Naive thymus-derived CD8-positive, alpha-beta T cell (primary cell): ENCODE data around the gene FAM32A. TPM values are rescaled to one million over a fixed set of nuclear protein-coding genes. Genes with fewer than 3 reads are reported as not detected.

ENCODE experiments used
- ATAC-seq, 2 donors: fragments of 150-1000 bp; cut with Tn5 transposase in 1 of 2; sonication (Bioruptor Pico), chemical (Tn5 transposase) in 1 of 2; 1 replicate in 1 of 2; 2 replicates in 1 of 2; pipeline ENCODE4 v1.10.0; 2021; ENCODE audit warnings: mild to moderate bottlenecking in 2 of 2, moderate library complexity in 2 of 2
- POLR2A ChIA-PET: fragments of 350-600 bp; sonication (Branson Sonifier 250); formaldehyde crosslinking; loops from one replicate; lab custom pipeline; 2021; ENCODE audit warnings: antibody characterized with exemption; lab: Charles Lee
- DNase-seq, 10 donors: peaks; one replicate each; pipeline versions ENCODE4 v3.0.0 to v3.0.0-alpha.2; 2020 to 2022
- H3K27ac Mint-ChIP-seq, 10 donors: one replicate each; pipeline ENCODE4 v1.8.0; 2020 to 2022; ENCODE audit warnings: mild to moderate bottlenecking in 10 of 10, mixed read lengths in 10 of 10, moderate library complexity in 4 of 10, inconsistent platforms in 1 of 10
- H3K27me3 Mint-ChIP-seq, 5 donors: one replicate each; pipeline ENCODE4 v1.8.0; 2021 to 2022; ENCODE audit warnings: mixed read lengths in 5 of 5
- H3K36me3 Mint-ChIP-seq, 3 donors: one replicate each; pipeline ENCODE4 v1.8.0; 2020 to 2022; ENCODE audit warnings: mixed read lengths in 3 of 3, mild to moderate bottlenecking in 2 of 3, inconsistent platforms in 1 of 3
- H3K4me1 Mint-ChIP-seq, 4 donors: one replicate each; pipeline ENCODE4 v1.8.0; 2021 to 2022; ENCODE audit warnings: mixed read lengths in 4 of 4
- H3K4me3 Mint-ChIP-seq, 10 donors: one replicate each; pipeline ENCODE4 v1.8.0; 2020 to 2022; ENCODE audit warnings: mild to moderate bottlenecking in 10 of 10, mixed read lengths in 10 of 10, moderate library complexity in 6 of 10, inconsistent platforms in 1 of 10
- H3K9me3 Mint-ChIP-seq, 9 donors: one replicate each; pipeline ENCODE4 v1.8.0; 2020 to 2022; ENCODE audit warnings: mixed read lengths in 9 of 9, mild to moderate bottlenecking in 3 of 9, inconsistent platforms in 1 of 9, moderate library complexity in 1 of 9
- polyA plus RNA-seq, 3 donors: library from polyadenylated mRNA; unstranded; fragments of 300-500 nt; fragmentation: Illumina TruSeq; gene quantifications; one replicate each; pipeline ENCODE4 v1.2.3, GENCODE V29; 2021
- total RNA-seq, 8 experiments: library from RNA in 2 of 8; stranded (reverse) in 2 of 8; gene quantifications; one replicate each; pipeline ENCODE4 v1.2.3 and lab custom pipeline; 2021 to 2026

The FAM32A gene
- total and polyA plus RNA-seq, 5 experiments from 2014 or later: 70.3 to 205 (median 150) TPM

DNA sequence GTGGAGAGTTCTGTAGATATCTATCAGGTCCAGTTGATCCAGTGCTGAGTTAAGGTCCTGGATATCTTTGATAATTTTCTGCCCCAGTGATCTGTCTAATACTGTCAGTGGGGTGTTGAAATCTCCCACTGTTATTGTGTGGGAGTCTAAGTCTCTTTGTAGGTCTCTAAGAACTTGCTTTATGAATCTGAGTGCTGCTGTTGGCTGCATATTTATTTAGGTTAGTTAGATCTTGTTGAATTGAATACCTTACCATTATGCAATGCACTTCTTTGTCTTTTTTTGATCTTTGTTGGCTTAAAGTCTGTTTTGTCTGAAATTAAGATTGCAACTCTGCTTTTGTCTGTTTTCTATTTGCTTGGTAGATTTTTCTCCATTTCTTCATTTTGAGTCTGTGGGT is 27.9 kb downstream of the FAM32A start:
- peaks cover 0 to 2% (median 0%) of the 10 kb centered on the region in 9 donors for H3K9me3 Mint-ChIP-seq
- H3K36me3 Mint-ChIP-seq: peaks cover 5 to 69% (median 44%) of the 10 kb centered on the region in 3 donors
- POLR2A ChIA-PET: interaction anchor here (1.1 kb wide), 1 partner anchor 35 kb away, joined by 3 read pairs; no protein-coding TSS in a partner anchor
- H3K4me1 Mint-ChIP-seq: peaks cover 47 to 97% (median 89%) of the 10 kb centered on the region in 4 donors
- no peaks in the 10 kb centered on the region for H3K27me3 Mint-ChIP-seq
- H3K4me3 Mint-ChIP-seq: peak overlapping the region; percentile 61 to 88 (median 72)
- no peak for ATAC-seq
- H3K27ac Mint-ChIP-seq: peak overlapping the region; percentile 82 to 94 (median 92)
- no peak for DNase-seq

- POLR2A ChIA-PET: interaction anchor here (0.8 to 5.6 kb wide), 15 partner anchors 9 to 165 kb away, joined by 3 to 51 read pairs (median 9); partner anchors contain the start of genes AP1M1, FAM32A and KLF2
- Mint-ChIP-seq H3K36me3 (peaks cover 24 to 66% (median 54%) of the 10 kb centered on the region in 3 donors), H3K27me3 (no peaks in the 10 kb centered on the region), H3K27ac (peak overlapping the region; percentile 93 to 98 (median 96)), H3K4me1 (peaks cover 41 to 72% (median 68%) of the 10 kb centered on the region in 4 donors), H3K4me3 (peak overlapping the region; percentile 63 to 85 (median 82)), H3K9me3 (peaks cover 0 to 35% (median 11%) of the 10 kb centered on the region in 9 donors)
- DNase-seq (peak in 9 of 10 donors; percentile 26 to 76 (median 57)), ATAC-seq (peak; percentile 72 to 81)
Observed at GRCh38 chr19:16216744-16217670, 31.8 kb downstream of the FAM32A start.

DNA sequence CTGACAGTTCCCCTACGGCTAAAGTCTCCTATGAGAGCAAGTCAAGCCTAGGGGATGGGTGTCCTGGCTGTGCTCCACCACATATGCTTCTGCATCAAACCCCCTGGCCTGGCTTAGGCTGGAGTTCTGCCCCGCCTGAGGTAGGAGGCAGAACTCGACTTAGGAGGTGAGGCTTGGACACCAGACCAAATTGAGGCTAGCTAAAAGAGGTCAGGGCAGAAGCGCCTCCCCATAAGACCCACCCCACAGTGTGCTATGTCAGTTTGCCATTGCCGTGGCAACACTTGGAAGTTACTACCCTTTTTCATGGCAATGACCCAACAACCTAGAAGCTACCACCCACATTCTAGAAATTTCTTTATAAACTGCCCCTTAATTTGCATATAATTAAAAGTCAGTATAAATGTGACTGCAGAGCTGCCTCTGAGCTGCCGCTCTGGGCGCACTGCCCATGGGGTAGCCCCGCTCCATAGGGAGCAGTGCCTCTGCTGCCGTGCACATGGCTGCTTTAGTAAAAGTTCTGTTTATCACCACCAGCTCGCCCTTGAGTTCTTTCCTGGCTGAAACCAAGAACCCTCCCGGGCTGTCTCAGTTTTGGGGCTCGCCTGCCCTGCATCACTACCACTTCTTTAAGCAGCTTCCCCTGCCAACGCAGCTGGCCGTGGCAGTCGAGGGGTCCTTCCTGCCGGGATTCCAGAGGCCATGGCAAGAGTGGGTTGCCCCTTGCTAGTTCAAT is 32.7 kb downstream of the FAM32A start:
- peak overlapping the region; percentile 16 to 85 (median 76) for H3K4me3 Mint-ChIP-seq
- H3K9me3 Mint-ChIP-seq: peaks cover 0 to 44% (median 11%) of the 10 kb centered on the region in 9 donors
- H3K27me3 Mint-ChIP-seq: no peaks in the 10 kb centered on the region
- peak overlapping the region; percentile 82 to 98 (median 96) for H3K27ac Mint-ChIP-seq
- POLR2A ChIA-PET: interaction anchor here (0.6 to 5.6 kb wide), 16 partner anchors 10 to 164 kb away, joined by 3 to 51 read pairs (median 8); partner anchors contain the start of genes AP1M1, FAM32A and KLF2
- peaks cover 24 to 64% (median 52%) of the 10 kb centered on the region in 3 donors for H3K36me3 Mint-ChIP-seq
- H3K4me1 Mint-ChIP-seq: peaks cover 32 to 63% (median 59%) of the 10 kb centered on the region in 4 donors
- DNase-seq: peak in 3 of 10 donors; percentile 22 to 38 (median 37)
- ATAC-seq: peak; percentile 19 to 25

- ATAC-seq (peak; percentile 9), DNase-seq (peak in 3 of 10 donors; percentile 25 to 53 (median 50))
- Mint-ChIP-seq H3K27me3 (no peaks in the 10 kb centered on the region), H3K4me3 (peak overlapping the region in 9 of 10 donors; percentile 48 to 82 (median 74)), H3K36me3 (peaks cover 24 to 72% (median 58%) of the 10 kb centered on the region in 3 donors), H3K4me1 (peaks cover 28 to 54% (median 50%) of the 10 kb centered on the region in 4 donors), H3K27ac (peak overlapping the region; percentile 82 to 98 (median 96)), H3K9me3 (peaks cover 0 to 50% (median 11%) of the 10 kb centered on the region in 9 donors)
- POLR2A ChIA-PET: interaction anchor here (0.6 to 5.6 kb wide), 13 partner anchors 10 to 179 kb away, joined by 3 to 51 read pairs (median 12); partner anchors contain the start of genes AP1M1, FAM32A and KLF2
Observed at GRCh38 chr19:16218851-16219250, 33.6 kb downstream of the FAM32A start.

DNA sequence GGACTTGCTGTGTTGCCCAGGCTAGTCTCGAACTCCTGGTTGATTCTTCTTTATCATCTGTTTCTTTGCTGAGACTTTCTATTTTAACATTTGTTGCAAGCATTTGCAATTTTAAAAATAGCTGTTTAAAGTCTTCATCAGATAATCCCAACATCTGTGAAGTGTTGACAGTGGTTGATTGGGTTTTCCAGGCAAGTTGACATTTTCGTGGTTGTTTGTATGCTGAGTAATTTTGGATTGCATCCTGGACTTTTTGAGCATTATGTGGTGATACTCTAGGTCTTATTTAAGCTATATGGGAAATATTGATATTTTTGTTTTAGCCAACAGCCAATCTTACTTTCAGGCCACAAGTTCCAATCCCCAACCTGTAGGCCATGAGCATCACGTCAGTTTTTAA is 37.6 kb downstream of the FAM32A start:
- H3K4me3 Mint-ChIP-seq: no peak overlapping the region
- ATAC-seq: no peak
- POLR2A ChIA-PET: interaction anchor here (6.6 kb wide), 1 partner anchor 15 kb away, joined by 36 read pairs; no protein-coding TSS in a partner anchor
- H3K27ac Mint-ChIP-seq: peak overlapping the region in 4 of 10 donors; percentile 19 to 49 (median 28)
- no peak for DNase-seq
- H3K4me1 Mint-ChIP-seq: peaks cover 12 to 24% (median 16%) of the 10 kb centered on the region in 4 donors
- peaks cover 18 to 66% (median 54%) of the 10 kb centered on the region in 3 donors for H3K36me3 Mint-ChIP-seq
- peaks cover 0 to 54% (median 11%) of the 10 kb centered on the region in 9 donors for H3K9me3 Mint-ChIP-seq
- H3K27me3 Mint-ChIP-seq: no peaks in the 10 kb centered on the region

DNA sequence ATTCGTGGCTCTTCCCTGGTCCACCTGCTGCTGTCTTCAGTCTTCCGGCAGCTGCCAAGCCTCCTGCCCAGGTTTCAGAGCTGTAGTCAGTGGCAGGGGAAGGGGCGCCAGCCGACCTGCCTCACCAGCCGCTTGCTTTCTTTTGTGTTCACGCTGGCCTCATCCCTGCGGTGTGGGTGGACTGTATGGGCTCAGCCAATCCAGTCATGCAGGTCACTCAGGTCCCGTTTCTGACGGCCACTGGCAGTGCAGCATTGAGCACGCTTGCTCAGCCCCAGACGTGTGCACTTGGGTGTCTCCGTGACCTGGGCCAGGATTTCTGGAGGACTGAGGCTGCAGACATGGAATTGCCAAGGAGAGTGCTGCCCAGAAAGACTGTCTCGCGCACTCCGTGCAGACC is 38.5 kb downstream of the FAM32A start:
- peaks cover 5 to 15% (median 7%) of the 10 kb centered on the region in 4 donors for H3K4me1 Mint-ChIP-seq
- H3K27ac Mint-ChIP-seq: peak overlapping the region in 1 of 10 donors; percentile 49
- ATAC-seq (no peak), DNase-seq (no peak)
- no peaks in the 10 kb centered on the region for H3K27me3 Mint-ChIP-seq
- H3K4me3 Mint-ChIP-seq: no peak overlapping the region
- POLR2A ChIA-PET: interaction anchor here (0.6 to 6.6 kb wide), 3 partner anchors 9 to 45 kb away, joined by 3 to 36 read pairs (median 3); no protein-coding TSS in a partner anchor
- H3K9me3 Mint-ChIP-seq: peaks cover 0 to 49% (median 11%) of the 10 kb centered on the region in 9 donors
- peaks cover 18 to 67% (median 53%) of the 10 kb centered on the region in 3 donors for H3K36me3 Mint-ChIP-seq

GRCh38 chr19:16224293-16225045 is 39.3 kb downstream of the FAM32A start:
- Mint-ChIP-seq H3K9me3 (peaks cover 0 to 43% (median 11%) of the 10 kb centered on the region in 9 donors), H3K27ac (peak overlapping the region in 2 of 10 donors; percentile 65 to 71), H3K4me3 (no peak overlapping the region), H3K27me3 (no peaks in the 10 kb centered on the region), H3K36me3 (peaks cover 14 to 69% (median 50%) of the 10 kb centered on the region in 3 donors), H3K4me1 (peaks cover 2 to 10% (median 4%) of the 10 kb centered on the region in 4 donors)
- no peak for ATAC-seq
- DNase-seq: no peak
- POLR2A ChIA-PET: interaction anchor here (0.6 to 6.6 kb wide), 4 partner anchors 10 to 100 kb away, joined by 3 to 36 read pairs (median 3); partner anchors contain the start of gene KLF2

DNA sequence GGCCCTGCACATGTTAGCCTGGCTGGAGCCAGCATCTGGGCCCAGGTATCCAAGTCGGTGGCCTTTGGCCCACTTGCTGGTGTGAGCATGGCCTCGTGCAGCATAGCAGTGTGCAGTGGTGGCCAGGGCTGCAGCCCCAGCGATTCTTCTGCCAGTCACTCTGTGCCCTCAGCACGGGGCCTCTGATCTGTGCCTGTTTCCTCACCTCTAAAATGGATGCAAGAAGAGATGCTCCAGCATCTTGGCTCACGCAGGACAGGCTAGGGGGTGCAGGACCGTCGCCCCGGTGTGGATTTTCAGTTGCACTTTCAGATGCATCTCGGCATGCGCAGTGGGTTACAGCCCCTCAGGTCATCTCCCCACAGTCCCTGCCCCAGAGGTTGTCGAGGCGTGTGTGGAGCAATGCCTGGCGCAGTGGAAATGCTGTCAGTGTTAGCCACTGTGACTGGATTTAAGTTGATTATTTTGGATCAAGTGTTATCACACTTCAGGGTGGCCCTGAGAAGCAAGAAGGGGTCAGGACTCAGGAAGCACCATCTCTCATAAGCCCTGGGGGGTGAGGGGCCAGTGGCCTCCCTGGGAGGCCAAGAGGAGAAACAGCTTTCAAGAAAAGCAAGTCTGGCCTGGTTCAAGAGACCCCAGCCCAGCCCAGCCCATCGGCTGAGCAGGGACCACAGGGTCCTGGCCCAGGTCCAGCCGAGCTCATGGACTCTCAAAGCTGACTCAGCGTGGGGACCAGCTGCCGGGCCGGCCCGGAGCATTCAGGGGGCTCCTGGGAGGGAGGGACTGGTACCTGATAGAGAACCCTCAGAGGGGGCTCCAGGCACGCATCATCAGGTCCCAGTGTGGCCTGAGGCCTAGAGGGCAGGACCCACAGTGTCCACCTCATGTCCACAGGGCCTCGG is 40.3 kb downstream of the FAM32A start:
- Mint-ChIP-seq H3K4me3 (no peak overlapping the region), H3K4me1 (peaks cover 0 to 8% (median 5%) of the 10 kb centered on the region in 4 donors), H3K27ac (peak overlapping the region in 4 of 10 donors; percentile 7 to 40 (median 31)), H3K27me3 (no peaks in the 10 kb centered on the region), H3K36me3 (peaks cover 14 to 69% (median 46%) of the 10 kb centered on the region in 3 donors), H3K9me3 (peaks cover 0 to 34% (median 7%) of the 10 kb centered on the region in 9 donors)
- ATAC-seq: no peak
- no peak for DNase-seq
- POLR2A ChIA-PET: interaction anchor here (0.6 to 6.6 kb wide), 2 partner anchors 12 to 16 kb away, joined by 3 to 36 read pairs; no protein-coding TSS in a partner anchor

DNA sequence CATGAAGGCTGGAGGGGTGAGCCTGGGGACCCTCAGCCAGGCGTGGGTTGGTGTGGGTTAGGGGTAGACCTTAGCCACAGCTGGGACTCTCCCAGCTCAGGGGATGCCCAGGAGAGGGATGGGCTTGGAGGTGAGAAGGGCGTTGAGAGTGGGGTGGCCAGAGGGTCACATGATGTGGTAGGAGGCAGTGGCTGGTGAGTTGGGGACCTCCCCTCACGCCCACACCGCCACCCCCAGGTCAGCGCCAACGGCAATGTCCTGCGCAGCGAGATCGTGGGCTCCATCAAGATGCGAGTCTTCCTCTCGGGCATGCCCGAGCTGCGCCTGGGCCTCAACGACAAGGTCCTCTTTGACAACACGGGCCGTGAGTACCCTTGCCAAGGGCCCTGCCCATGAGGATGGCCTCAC is 41.0 kb downstream of the FAM32A start:
- no peaks in the 10 kb centered on the region for H3K27me3 Mint-ChIP-seq
- ATAC-seq: no peak
- H3K4me3 Mint-ChIP-seq: no peak overlapping the region
- peaks cover 0 to 27% (median 3%) of the 10 kb centered on the region in 9 donors for H3K9me3 Mint-ChIP-seq
- peaks cover 8 to 68% (median 43%) of the 10 kb centered on the region in 3 donors for H3K36me3 Mint-ChIP-seq
- H3K27ac Mint-ChIP-seq: peak overlapping the region in 2 of 10 donors; percentile 40 to 55
- peaks cover 0 to 8% (median 4%) of the 10 kb centered on the region in 4 donors for H3K4me1 Mint-ChIP-seq
- POLR2A ChIA-PET: interaction anchor here (0.6 to 6.6 kb wide), 2 partner anchors 12 to 202 kb away, joined by 3 to 36 read pairs; no protein-coding TSS in a partner anchor
- DNase-seq: no peak
